Measurements from ENCODE around the gene HFE. TPM values are rescaled to one million over a fixed set of nuclear protein-coding genes. Genes with fewer than 3 reads are reported as not detected.

The HFE gene
- total and polyA plus RNA-seq, 2 of the 13 experiments (the other 11 are each of a cell fraction or from before 2014, with no cell fraction given) = 3.7 to 6.3 TPM

- intact Hi-C loops (cut with micrococcal nuclease; ENCODE audit: unreplicated experiment) = no loop called here
Observed at GRCh38 chr6:26107935-26108334, 20.7 kb downstream of the HFE start.

GRCh38 chr6:26109772-26110171, 22.5 kb downstream of the HFE start:
- CTCF ChIA-PET (ENCODE audit: low intra/inter-chr PET ratio, low total read pairs) = no interaction called here
- FAIRE-seq (no peak), DNase-seq (ENCODE audit: low spot score) (no peak), ATAC-seq (no peak)
- no peak overlapping the region for H2AFZ ChIP-seq (ENCODE audit: low read length)
- H3K9ac ChIP-seq (ENCODE audit: insufficient read depth, low read depth, low read length) = no peak overlapping the region
- H4K20me1 ChIP-seq (ENCODE audit: insufficient read depth, low read length) = no peaks in the 10 kb centered on the region
- intact Hi-C loops (cut with micrococcal nuclease; ENCODE audit: unreplicated experiment) (no loop called here), in situ Hi-C loops (cut with HindIII; ENCODE audit: extremely low pct_ligation_motif_present, low pct_unique_long_range_greater_than_20kb) (no loop called here)
- H3K4me3 ChIP-seq (replicated peaks in 1 of 3; ENCODE audit: insufficient read depth in 1 of 3, low read depth in 2 of 3, low read length in 3 of 3) = no peak overlapping the region
- H3K79me2 ChIP-seq (ENCODE audit: insufficient read depth, low read length) = no peaks in the 10 kb centered on the region
- POLR2A ChIA-PET = interaction anchor here (0.8 kb wide), 1 partner anchor 117 kb away, joined by 3 read pairs; no protein-coding TSS in a partner anchor
- no peaks in the 10 kb centered on the region for H3K27me3 ChIP-seq (ENCODE audit: control insufficient read depth in 1 of 2, insufficient read depth in 2 of 2, low read length in 2 of 2)
- BruUV-seq (replicated peaks) = no TSS peak
- 98% methylated on average over 6 of the region's 6 CpGs for WGBS (ENCODE audit: low lambda C conversion rate)
- H3K36me3 ChIP-seq (replicated peaks in 1 of 2; ENCODE audit: control insufficient read depth in 1 of 2, insufficient read depth in 2 of 2, low read length in 2 of 2) = no peaks in the 10 kb centered on the region
- no peaks in the 10 kb centered on the region for H3K9me3 ChIP-seq (ENCODE audit: low read length)
- no peak overlapping the region for H3K4me2 ChIP-seq (ENCODE audit: low read depth, low read length)
- TF ChIP-seq EED (CRISPR knock-in tag; IDR thresholded peaks at IDR 0.05) (no peak), ZKSCAN1 (IDR thresholded peaks at IDR 0.05; ENCODE audit: low read length) (no peak), CSRNP2 (CRISPR knock-in tag; conservative IDR thresholded peaks at IDR 0.05; ENCODE audit: low read depth) (no peak)
- peaks cover 21% of the 10 kb centered on the region for H3K4me1 ChIP-seq (ENCODE audit: insufficient read depth, low read length)
- no peak overlapping the region for H3K27ac ChIP-seq (ENCODE audit: extremely low read length, insufficient read depth, low read length)

More at GRCh38 chr6:26107935-26108334, 20.7 kb downstream of the HFE start:
- Histone ChIP-seq H3K9me3 (ENCODE audit: low read length) (no peaks in the 10 kb centered on the region), H3K27ac (ENCODE audit: extremely low read length, insufficient read depth, low read length) (no peak overlapping the region), H3K9ac (ENCODE audit: insufficient read depth, low read depth, low read length) (no peak overlapping the region), H3K27me3 (ENCODE audit: control insufficient read depth in 1 of 2, insufficient read depth in 2 of 2, low read length in 2 of 2) (no peaks in the 10 kb centered on the region; a peak in 1 of 5 replicates), H4K20me1 (ENCODE audit: insufficient read depth, low read length) (no peaks in the 10 kb centered on the region), H3K4me3 (replicated peaks in 1 of 3; ENCODE audit: insufficient read depth in 1 of 3, low read depth in 2 of 3, low read length in 3 of 3) (no peak overlapping the region), H3K4me2 (ENCODE audit: low read depth, low read length) (no peak overlapping the region), H3K79me2 (ENCODE audit: insufficient read depth, low read length) (no peaks in the 10 kb centered on the region), H2AFZ (ENCODE audit: low read length) (no peak overlapping the region), H3K4me1 (ENCODE audit: insufficient read depth, low read length) (peaks cover 26% of the 10 kb centered on the region), H3K36me3 (replicated peaks in 1 of 2; ENCODE audit: control insufficient read depth in 1 of 2, insufficient read depth in 2 of 2, low read length in 2 of 2) (no peaks in the 10 kb centered on the region)
- no peak for DNase-seq (ENCODE audit: low spot score)
- no peak for FAIRE-seq
- no peak for ATAC-seq
- WGBS (ENCODE audit: low lambda C conversion rate) = 89% methylated on average over 18 of the region's 18 CpGs
- in situ Hi-C loops (cut with HindIII; ENCODE audit: extremely low pct_ligation_motif_present, low pct_unique_long_range_greater_than_20kb) = no loop called here
- POLR2A ChIA-PET = interaction anchor here (1.5 to 1.8 kb wide), 2 partner anchors 9 to 15 kb away, joined by 4 read pairs; no protein-coding TSS in a partner anchor
- BruUV-seq (replicated peaks) = no TSS peak
- no peak for TF ChIP-seq JUND (CRISPR knock-in tag; IDR thresholded peaks at IDR 0.05)
- TF ChIP-seq ZNF691 (CRISPR knock-in tag; IDR thresholded peaks at IDR 0.05; ENCODE audit: borderline replicate concordance, low read depth) = no peak
- CTCF ChIA-PET (ENCODE audit: low intra/inter-chr PET ratio, low total read pairs) = no interaction called here
